SH-SY5Y (cell line): ENCODE results near the gene HS3ST5.

Experiments used
- GATA2 ChIP-seq: IDR thresholded peaks from 2 replicates; pipeline ENCODE4 v1.6.1; 2011; ENCODE audit warnings: mild to moderate bottlenecking, low read depth, low read length
- GATA3 ChIP-seq: IDR thresholded peaks from 2 replicates; pipeline ENCODE4 v1.6.1; 2011; ENCODE audit warnings: low read depth, mild to moderate bottlenecking, low read length, moderate library complexity

HS3ST5 gene

GRCh38 chr6:114092943-114093342, 249.9 kb downstream of the HS3ST5 start:
- TF ChIP-seq GATA2 (no peak), GATA3 (no peak)

GRCh38 chr6:114090626-114091025, 252.2 kb downstream of the HS3ST5 start:
- TF ChIP-seq GATA3 = no peak
- no peak for TF ChIP-seq GATA2

GRCh38 chr6:114087496-114087895, 255.3 kb downstream of the HS3ST5 start:
- TF ChIP-seq GATA2 = no peak
- no peak for TF ChIP-seq GATA3

GRCh38 chr6:114085211-114085610, 257.6 kb downstream of the HS3ST5 start:
- no peak for TF ChIP-seq GATA2
- TF ChIP-seq GATA3 = no peak

GRCh38 chr6:114084327-114084890, 258.4 kb downstream of the HS3ST5 start:
- no peak for TF ChIP-seq GATA3
- no peak for TF ChIP-seq GATA2

- TF ChIP-seq GATA3 (no peak), GATA2 (no peak)
These were observed 259.6 kb downstream of the HS3ST5 start for GRCh38 chr6:114083251-114083650.

- TF ChIP-seq GATA3 = no peak
- no peak for TF ChIP-seq GATA2
These were observed 261.1 kb downstream of the HS3ST5 start for GRCh38 chr6:114081730-114082129.

GRCh38 chr6:114080891-114081510, 261.8 kb downstream of the HS3ST5 start:
- no peak for TF ChIP-seq GATA3
- TF ChIP-seq GATA2 = no peak

GRCh38 chr6:114075777-114076176, 267.0 kb downstream of the HS3ST5 start:
- TF ChIP-seq GATA3 (no peak), GATA2 (no peak)

- TF ChIP-seq GATA3 (no peak), GATA2 (no peak)
These were observed 267.5 kb downstream of the HS3ST5 start for GRCh38 chr6:114075300-114075699.

- TF ChIP-seq GATA3 (no peak), GATA2 (no peak)
These were observed 274.1 kb downstream of the HS3ST5 start for GRCh38 chr6:114068771-114069170.

- TF ChIP-seq GATA3 = no peak
- TF ChIP-seq GATA2 = no peak
These were observed 274.7 kb downstream of the HS3ST5 start for GRCh38 chr6:114068116-114068515.

GRCh38 chr6:114064862-114065261, 278.0 kb downstream of the HS3ST5 start:
- no peak for TF ChIP-seq GATA3
- TF ChIP-seq GATA2 = no peak

GRCh38 chr6:114063956-114064355, 278.9 kb downstream of the HS3ST5 start:
- TF ChIP-seq GATA3 = no peak
- TF ChIP-seq GATA2 = no peak

GRCh38 chr6:114062199-114062598, 280.6 kb downstream of the HS3ST5 start:
- TF ChIP-seq GATA3 = no peak
- no peak for TF ChIP-seq GATA2

- no peak for TF ChIP-seq GATA2
- no peak for TF ChIP-seq GATA3
These were observed 281.1 kb downstream of the HS3ST5 start for GRCh38 chr6:114061741-114062140.

GRCh38 chr6:114061116-114061515, 281.7 kb downstream of the HS3ST5 start:
- no peak for TF ChIP-seq GATA2
- TF ChIP-seq GATA3 = no peak
